GM12801 (cell line): ENCODE data around the gene PCNX3.

ENCODE experiments used
- CTCF ChIP-seq: IDR thresholded peaks from one replicate; pipeline ENCODE4 v1.5.1; 2011; ENCODE audit warnings: control low read depth; ENCODE audit not compliant: insufficient read length; ENCODE audit errors: extremely low read depth

The PCNX3 gene

GRCh38 chr11:65607614-65608426, 7.8 kb upstream of the PCNX3 start:
- TF ChIP-seq CTCF = no peak

- TF ChIP-seq CTCF = no peak
These were observed 6.3 kb upstream of the PCNX3 start for GRCh38 chr11:65609229-65609628.

GRCh38 chr11:65609665-65610064, 5.9 kb upstream of the PCNX3 start:
- TF ChIP-seq CTCF = no peak

GRCh38 chr11:65610404-65610803, 5.2 kb upstream of the PCNX3 start:
- TF ChIP-seq CTCF = no peak

- no peak for TF ChIP-seq CTCF
These were observed 4.4 kb upstream of the PCNX3 start for GRCh38 chr11:65611028-65611757.

- TF ChIP-seq CTCF = no peak
These were observed 3.6 kb upstream of the PCNX3 start for GRCh38 chr11:65611758-65612603.

- no peak for TF ChIP-seq CTCF
These were observed 2.9 kb upstream of the PCNX3 start for GRCh38 chr11:65612691-65613090.
